ENCODE data around the gene OR52N1. TPM values are rescaled to one million over a fixed set of nuclear protein-coding genes. Genes with fewer than 3 reads are reported as not detected.

OR52N1 gene
- total and polyA plus RNA-seq, 2 of the 8 experiments (the other 6 are each of a cell fraction or from before 2014, with no cell fraction given), result 0.09 TPM; not detected in 1

- no peak for TF ChIP-seq TAF1 (IDR thresholded peaks at IDR 0.05; ENCODE audit: low read depth, low read length)
- TF ChIP-seq CHD2 (IDR thresholded peaks at IDR 0.05; ENCODE audit: low read length), result no peak
- TF ChIP-seq SIX5 (IDR thresholded peaks at IDR 0.05; ENCODE audit: low read depth, low read length), result no peak
- TF ChIP-seq NRF1 (IDR thresholded peaks at IDR 0.05; ENCODE audit: low read depth, low read length), result no peak
- no peak for TF ChIP-seq CHD1 (IDR thresholded peaks at IDR 0.05; ENCODE audit: low read depth, low read length)
- TF ChIP-seq MAFK (IDR thresholded peaks at IDR 0.05; ENCODE audit: low read depth, low read length), result no peak
Measured at GRCh38 chr11:5809905-5810795, 19.1 kb upstream of the OR52N1 start (continued).
